PFSK-1 (cell line): ENCODE results near the gene ABHD14A.

ENCODE experiments used
- FOXP2 ChIP-seq: optimal IDR thresholded peaks from 2 replicates; pipeline ENCODE3; 2011; ENCODE audit warnings: borderline replicate concordance, control low read depth, inconsistent platforms; ENCODE audit not compliant: insufficient read depth; ENCODE audit errors: extremely low read length, extremely low read depth
- POLR2AphosphoS5 ChIP-seq: IDR thresholded peaks from 2 replicates; pipeline ENCODE4 v1.6.1; 2012; ENCODE audit warnings: low read depth, mild to moderate bottlenecking, control low read depth, low read length, moderate library complexity
- REST ChIP-seq, 2 experiments: IDR thresholded peaks; 2 replicates each; pipeline versions ENCODE4 v1.6.1 to v1.8.0; 2011 to 2012; ENCODE audit warnings: low read depth in 2 of 2, low read length in 2 of 2, control low read depth in 1 of 2, inconsistent platforms in 1 of 2, mild to moderate bottlenecking in 1 of 2, moderate library complexity in 1 of 2; ENCODE audit not compliant: insufficient read depth in 1 of 2
- SIN3A ChIP-seq: IDR thresholded peaks from 2 replicates; pipeline ENCODE4 v1.6.1; 2012; ENCODE audit warnings: mild to moderate bottlenecking, low read length, moderate library complexity, borderline replicate concordance; ENCODE audit not compliant: insufficient read depth
- TAF1 ChIP-seq: IDR thresholded peaks from 2 replicates; pipeline ENCODE4 v1.6.1; 2012; ENCODE audit warnings: low read length, control low read depth, borderline replicate concordance; ENCODE audit not compliant: insufficient read depth

ABHD14A gene

GRCh38 chr3:51942603-51943450 lies 32.0 kb upstream of the ABHD14A start:
- TF ChIP-seq FOXP2 (no peak), REST (IDR thresholded peaks at IDR 0.05; ENCODE audit: insufficient read depth in 1 of 2, low read depth in 2 of 2, low read length in 2 of 2) (no peak), SIN3A (no peak), TAF1 (0 out of 2 replicates have a peak, but pooled peaks have one; percentile 24), POLR2AphosphoS5 (peak; percentile 54; the same call in 1 of the 2 replicates)

- TF ChIP-seq POLR2AphosphoS5 (no peak), TAF1 (no peak), REST (IDR thresholded peaks at IDR 0.05; ENCODE audit: insufficient read depth in 1 of 2, low read depth in 2 of 2, low read length in 2 of 2) (no peak), SIN3A (no peak), FOXP2 (no peak)
These were observed 31.1 kb upstream of the ABHD14A start for GRCh38 chr3:51943451-51944391.

- TF ChIP-seq SIN3A = no peak
- no peak for TF ChIP-seq TAF1
- no peak for TF ChIP-seq POLR2AphosphoS5
- no peak for TF ChIP-seq REST (IDR thresholded peaks at IDR 0.05; ENCODE audit: insufficient read depth in 1 of 2, low read depth in 2 of 2, low read length in 2 of 2)
- no peak for TF ChIP-seq FOXP2
These were observed 30.3 kb upstream of the ABHD14A start for GRCh38 chr3:51944451-51945021.

- TF ChIP-seq TAF1 (no peak), FOXP2 (no peak), SIN3A (no peak), POLR2AphosphoS5 (no peak), REST (IDR thresholded peaks at IDR 0.05; ENCODE audit: insufficient read depth in 1 of 2, low read depth in 2 of 2, low read length in 2 of 2) (no peak)
These were observed 29.6 kb upstream of the ABHD14A start for GRCh38 chr3:51945031-51945840.
